Stimulated activated CD8-positive, alpha-beta memory T cell treated with anti-CD3 and anti-CD28 coated beads, Interleukin-7, amount 100 ng/mL, for 4 hours (primary cell): ENCODE measurements around the gene MOK.

Source experiments
- DNase-seq, 2 donors: peaks; one replicate each; pipeline ENCODE4 v3.0.0-alpha.2; 2020; ENCODE audit warnings: low read depth in 2 of 2

The MOK gene

DNA sequence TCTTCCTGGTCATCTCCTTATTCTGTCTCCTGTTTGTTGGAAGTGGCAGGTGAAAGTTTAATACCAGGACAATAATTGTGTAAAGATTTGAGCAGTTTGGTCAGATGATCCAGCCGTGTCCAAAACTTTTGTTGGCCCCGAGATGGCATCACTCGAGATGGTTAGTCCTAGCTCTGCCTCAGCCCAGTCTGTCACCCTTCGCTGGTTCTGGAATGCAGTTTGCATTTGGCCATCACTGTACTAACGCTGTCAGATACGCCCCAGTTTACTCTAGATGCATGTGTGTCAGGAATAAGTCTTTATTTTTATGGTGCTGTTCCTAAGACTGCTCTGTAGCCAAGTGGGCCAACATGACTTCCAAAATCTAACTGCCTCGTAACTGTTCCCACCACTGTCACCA is 79.6 kb downstream of the MOK start:
- DNase-seq: no peak

DNA sequence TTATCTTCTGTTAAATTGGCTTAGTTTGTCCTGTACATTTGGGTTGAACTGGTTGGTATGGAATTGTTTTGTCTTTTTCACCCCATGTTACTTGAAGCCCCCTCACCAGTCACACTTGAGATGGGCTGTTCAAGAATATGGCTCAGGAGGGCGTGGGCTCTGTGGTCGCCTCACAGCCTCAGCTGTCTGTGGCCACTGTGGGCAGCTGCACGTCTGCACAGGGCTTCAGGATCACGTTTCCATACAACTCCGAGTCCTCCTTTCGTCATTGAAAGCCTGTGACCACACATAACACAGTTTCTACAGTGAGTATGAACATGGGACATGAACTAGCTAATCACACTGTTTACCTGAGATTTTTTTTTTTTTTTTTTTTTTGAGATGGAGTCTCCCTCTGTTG is 81.3 kb downstream of the MOK start:
- no peak for DNase-seq

DNA sequence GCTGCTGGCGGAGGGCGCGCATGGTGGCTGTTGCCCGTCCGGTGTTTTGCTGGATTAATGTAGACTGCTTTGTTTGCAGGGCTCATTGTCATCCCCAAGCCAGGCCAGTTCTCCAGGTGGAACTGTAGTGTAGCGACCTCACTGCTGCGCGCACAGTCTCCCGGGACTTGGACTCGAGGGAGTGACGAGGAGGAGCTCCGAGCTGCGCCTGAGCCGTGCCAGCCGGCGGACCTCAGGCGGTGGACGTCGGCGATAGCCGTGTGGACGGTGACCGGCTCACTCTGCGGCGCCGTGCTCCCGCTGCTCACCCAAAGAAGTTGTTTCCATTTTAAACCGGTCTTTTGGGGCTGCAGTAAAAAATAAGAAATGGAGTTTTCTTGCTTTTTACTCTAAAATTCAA is 82.2 kb downstream of the MOK start:
- no peak for DNase-seq

DNA sequence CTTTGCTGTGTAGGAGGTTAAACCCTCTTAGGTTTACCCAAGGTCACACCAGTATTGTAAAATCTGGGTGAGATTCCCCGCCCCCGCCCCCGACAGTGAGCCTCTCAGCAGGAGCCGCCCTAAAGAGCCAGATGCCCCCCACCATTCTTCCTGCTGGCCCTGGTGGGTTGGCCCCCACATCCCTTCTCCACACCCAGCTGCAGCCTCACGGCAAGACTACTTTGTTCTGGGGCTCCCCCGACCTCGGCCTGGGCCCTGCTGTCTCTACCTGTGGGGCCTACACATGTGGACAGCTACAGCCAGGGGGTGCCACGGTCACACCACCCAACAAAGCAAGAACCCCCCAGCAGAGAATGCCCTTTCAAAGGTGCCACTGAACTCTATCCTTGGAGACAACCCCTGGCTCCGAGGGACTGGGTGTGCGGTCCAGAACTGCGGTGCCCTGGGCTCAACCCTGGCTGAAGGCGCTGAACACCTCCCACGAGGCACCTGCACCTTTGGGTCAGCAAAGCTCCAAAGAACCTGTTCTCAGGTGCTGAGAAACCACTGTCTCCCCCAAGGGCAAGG is 82.9 kb downstream of the MOK start:
- no peak for DNase-seq

DNA sequence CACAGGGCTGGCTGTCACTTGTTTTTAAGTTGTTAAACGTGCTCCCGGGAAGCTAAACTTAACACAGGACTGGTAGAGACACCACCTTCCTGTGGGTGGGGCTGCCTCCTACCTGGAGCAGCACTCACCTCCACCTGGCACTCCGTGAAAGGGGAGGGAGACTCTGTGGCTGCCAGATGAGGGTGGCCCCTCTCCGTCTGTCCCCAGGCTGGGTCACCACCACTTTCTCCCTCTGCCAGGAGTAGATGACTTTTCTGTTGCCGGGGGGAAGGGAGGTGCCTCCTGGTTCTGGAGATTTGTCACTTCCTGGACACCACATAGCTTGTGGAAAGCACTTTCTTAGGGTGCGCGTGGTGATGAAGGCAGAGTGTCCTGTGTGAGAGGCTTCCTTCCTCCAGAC is 83.9 kb downstream of the MOK start:
- DNase-seq: no peak

DNA sequence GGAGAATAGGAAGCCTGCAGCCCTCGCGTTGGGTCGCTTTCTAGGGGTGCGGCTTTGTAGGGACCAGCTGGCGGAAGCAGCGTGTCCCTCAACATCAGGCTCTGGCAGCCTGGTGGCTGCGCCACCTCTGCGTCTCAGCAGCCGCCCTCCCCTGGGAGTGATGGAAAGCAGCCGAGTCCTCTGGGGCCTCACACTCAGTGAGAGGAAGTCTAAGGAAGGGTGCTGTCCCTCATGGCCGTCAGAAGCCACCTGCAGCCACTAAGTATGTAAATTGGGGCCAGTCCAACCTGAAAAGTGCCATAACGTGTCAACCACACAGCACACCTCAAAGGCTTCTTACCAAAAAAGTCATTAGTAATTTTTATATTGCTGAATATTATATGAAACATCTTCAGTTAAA is 84.9 kb downstream of the MOK start:
- DNase-seq: no peak

DNA sequence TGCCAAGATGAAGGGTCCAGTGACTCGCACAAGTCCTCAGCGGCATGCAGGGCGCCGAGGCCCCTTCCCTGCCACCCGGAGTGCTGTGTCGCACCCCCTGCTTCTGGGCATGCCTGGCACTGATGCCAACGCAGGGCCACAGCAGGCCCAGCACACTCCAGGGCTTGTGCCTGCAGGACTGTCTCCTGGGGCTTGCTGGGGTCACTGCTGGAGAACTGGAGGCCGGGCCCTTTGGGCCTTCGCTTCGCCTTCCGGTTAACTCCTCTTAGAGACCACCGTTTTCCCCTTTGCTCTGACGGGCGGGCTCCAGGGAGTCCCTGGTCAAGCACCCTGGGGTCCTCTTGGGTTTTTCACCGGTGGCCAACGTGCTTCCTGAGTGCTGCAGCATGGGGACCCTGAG is 85.6 kb downstream of the MOK start:
- DNase-seq: no peak

DNA sequence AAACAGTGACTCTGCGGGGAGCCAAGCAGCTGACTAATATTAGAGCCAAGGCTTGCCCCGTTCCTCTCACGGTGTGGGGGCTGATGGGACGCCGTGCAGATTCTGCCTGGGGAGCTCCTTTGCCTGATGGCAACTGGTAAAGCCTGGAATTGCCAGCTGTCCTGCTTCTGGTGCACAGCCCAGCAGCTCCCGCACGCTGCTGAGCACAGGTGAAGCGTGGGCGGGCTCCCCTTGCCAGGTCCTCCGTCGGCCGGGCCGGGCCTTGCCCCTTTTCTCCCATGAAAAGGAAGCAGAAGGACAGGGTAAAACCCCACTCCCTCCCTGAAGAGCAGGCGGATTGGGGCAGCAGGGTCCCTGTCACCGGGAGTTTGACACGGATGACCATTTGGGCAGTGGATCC is 86.3 kb downstream of the MOK start:
- DNase-seq: no peak

DNA sequence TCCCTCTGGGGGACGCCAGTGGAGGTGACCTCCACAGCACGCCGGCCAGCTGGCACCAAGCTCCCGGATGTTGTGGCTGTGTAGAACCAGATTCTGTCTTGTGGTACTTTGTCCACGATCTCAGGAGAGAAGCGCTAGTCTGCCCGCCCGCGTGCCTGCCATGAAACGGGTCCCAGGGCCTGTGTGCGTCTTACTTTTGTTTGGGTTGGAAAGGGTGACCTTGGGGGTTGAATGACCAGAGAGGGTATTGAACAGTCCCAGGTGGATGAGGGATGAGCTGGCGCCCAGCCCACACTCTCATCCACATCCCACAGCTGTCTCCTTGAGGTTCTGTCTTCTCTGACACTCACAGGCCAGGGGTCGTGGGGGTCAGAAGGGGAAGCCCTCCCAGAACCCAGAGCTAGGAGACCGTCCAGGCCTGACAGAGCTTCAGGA is 87.0 kb downstream of the MOK start:
- DNase-seq: no peak

DNA sequence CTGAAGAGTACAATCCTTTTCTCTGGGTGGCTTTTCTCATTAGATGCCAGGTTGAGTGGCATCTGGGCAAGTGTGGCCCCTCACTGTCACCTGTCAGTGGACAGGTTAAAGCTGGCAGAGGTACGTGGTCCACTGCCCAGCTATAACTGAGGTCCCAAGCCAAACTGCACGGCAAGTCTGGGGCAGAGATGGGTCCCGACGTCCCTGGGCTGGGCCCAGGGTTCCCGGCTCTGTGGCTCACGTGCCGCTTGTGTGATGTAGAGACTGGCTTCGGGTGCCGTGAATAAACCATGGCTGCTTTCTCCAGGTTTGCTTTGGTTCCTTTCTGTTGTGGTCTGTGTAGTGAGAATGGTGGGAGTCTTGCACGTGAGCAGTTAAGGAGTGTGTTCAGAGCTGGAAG is 87.6 kb downstream of the MOK start:
- no peak for DNase-seq

DNA sequence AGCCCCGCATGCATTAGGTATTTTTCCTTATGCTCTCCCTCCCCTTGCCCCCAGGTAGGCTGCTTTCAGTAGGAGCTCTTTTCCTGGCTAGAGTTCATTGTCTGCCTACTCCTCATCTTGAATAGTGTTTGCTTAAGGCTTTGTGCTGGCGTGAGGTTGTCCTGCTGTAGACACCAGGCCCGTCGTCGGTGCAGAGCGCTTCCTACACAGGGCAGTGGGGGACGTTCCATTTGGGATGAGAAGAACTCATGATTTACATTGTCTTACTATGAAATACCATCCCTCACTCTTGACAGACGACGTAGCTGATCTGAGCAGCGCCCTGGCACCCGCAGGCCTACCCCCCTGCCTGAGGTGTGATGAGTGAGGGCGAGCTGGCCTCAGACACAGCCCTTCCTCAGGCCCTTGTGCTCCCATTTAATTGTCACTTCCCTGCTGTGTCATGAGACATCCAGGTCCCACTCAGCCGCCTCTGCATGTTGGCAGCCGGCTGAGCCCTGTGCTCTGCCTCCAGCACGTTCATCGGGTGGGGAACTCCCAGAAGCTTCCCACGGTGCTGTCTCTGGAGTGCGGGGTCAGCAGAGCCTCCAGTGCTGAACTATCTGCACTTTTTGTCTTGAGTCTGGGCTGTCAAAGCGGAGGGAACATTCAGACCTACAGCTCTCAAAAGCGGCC is 89.3 kb downstream of the MOK start:
- DNase-seq: no peak

DNA sequence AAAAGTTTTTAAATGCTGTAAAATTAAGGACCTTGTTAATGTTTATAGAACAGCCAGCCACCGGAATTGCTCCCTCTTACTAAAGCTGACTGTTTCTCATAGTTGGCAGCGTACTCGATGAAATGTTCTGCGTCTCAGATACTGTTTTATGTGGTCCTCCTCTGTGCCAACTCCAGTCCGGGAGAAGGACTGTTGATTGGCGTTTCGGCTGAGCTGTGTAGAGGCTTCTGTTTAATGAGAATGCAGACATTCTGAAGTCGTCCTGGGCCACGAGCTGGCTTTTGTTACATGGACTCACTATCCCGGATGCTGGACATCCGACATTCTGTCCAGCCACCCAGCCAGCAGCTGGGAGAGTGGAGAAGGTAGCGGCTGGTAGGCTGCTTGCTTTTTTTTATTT is 89.9 kb downstream of the MOK start:
- DNase-seq: no peak

DNA sequence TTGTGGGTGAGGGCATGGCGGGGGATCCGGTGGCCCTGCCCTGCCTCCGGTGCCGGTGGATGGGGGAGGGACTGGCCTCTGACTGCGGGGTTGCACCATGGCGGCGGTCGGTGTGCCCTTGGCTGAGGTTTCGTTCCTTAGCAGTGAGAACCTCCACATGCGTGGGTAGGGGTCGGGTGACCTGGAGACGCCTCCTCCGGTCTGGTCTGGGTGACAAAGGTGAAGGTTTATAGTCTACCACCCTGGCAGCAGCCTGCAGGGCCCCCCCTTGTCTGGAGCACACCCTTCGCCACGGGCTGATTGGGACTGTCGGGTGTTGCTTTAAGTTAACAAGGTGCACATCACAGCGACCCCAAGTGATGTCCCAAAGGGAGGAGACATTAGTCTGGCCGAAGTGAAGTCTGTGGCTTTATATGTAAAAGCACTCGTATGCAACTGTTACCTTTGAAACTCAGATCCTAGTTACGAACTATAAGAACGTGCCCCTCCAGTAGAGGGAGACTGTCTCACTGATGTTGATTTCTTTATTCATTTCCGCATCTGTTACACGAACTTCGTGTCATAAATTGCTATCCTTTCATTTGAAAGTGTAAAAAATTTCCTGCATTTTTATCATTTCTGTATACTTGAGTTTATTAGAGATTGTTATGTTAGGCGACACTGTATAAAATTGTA is 90.8 kb downstream of the MOK start:
- no peak for DNase-seq

DNA sequence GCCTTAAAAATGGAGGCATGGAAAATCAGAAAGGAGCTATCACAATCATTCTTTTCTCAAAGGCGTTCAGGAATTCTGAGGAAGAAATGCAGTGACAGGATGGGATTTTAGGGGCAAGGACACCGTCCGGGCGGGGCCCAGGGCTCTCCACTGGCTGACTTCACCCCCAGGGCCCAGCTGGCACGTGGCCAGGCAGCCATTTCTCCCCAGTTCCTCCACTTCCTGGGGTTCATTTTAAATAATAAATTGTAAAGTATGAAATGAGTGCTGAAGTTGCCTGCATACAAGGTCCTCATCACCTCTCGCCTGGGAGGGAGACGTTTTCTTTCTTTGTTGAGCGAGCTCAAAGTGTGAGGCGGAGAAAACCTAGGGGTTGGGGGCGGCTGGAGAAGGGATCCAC is 91.5 kb downstream of the MOK start:
- no peak for DNase-seq

DNA sequence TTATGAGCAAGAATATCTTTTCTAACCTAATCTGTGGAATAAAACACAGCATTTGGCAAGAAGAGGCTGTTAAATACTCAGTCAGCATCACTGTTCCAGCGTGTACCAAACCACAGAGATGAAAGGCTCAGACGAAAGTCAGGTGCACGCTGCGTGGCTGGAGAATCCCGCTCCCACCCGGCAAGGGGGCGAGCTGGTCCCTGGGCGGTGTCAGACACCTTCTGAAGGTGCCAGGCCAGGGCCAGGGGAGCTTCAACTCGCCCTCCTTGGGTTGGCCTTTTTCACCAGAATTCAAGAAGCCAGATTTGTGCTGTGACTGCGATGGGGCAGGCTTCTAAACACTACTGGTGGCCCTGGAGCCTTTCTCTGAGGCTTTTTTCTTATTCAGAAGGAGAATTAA is 92.1 kb downstream of the MOK start:
- DNase-seq: no peak

DNA sequence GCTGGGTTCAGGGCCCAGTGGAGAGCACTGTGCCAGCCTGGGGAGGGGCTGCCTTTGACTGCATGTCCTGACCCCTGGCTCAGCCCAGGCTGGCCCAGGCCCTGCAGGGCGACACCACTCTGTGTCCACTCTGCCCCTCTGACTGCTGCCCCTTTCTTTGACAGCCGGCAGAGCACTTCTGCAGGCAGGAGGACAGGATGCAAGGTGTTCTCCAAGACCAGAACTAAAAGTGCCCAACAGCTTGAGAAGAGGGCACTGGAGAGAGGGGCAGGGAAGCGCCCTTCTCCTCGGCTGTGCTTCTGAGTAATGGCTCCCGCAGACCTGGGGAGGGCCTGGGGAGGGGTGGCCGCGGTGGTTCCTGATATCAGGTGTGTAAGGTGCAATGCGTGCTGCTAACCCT is 92.6 kb downstream of the MOK start:
- DNase-seq: no peak

DNA sequence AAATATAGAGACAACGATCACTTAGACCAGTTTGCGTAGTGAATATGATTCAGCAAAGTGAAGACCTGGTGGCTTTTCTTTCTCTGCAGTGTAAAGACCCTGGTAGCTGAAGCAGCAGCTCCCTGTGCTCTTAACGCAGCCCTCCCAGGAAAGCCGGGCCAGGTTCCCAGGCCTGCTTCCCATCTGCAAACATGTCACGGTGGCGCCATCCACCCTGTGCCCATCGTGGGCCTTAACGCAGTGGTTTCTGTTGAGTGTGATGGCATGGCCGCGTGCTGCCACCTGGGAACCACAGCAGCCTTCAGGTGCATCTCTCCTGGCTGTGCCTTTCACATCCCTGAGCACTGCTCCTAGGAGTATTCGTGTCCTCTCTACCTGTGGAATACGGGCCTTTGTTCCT is 93.7 kb downstream of the MOK start:
- DNase-seq: no peak

DNA sequence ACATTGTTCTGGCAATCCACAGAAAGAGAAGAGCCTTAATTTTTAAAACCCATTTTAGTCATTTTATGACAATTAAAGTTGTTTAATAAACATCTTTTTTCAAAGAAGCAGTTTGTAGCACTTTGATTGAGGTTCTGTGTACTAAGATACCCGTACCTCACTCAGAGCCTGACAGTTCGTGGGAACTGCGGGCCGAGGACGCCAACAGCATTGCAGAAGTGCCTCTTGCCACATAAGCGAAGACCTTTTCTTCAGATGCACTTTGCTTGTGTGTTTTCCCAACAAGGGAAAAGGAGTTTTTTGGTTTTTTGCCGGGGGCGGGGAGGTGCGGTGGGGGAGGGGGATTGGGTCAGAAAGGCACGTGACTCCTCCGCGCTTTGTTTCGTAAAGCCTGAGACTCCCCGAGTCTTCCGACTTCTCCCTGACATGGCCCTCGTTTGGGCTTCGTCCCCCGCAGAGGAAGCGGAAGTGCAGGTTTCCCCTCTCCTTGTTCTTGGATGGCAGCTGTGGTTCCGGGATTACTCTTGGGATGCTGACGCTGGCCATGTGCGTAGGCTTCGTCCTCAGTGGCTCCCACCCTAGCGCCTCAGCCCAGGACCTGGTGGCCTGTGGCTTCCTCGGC is 94.4 kb downstream of the MOK start:
- DNase-seq: no peak

DNA sequence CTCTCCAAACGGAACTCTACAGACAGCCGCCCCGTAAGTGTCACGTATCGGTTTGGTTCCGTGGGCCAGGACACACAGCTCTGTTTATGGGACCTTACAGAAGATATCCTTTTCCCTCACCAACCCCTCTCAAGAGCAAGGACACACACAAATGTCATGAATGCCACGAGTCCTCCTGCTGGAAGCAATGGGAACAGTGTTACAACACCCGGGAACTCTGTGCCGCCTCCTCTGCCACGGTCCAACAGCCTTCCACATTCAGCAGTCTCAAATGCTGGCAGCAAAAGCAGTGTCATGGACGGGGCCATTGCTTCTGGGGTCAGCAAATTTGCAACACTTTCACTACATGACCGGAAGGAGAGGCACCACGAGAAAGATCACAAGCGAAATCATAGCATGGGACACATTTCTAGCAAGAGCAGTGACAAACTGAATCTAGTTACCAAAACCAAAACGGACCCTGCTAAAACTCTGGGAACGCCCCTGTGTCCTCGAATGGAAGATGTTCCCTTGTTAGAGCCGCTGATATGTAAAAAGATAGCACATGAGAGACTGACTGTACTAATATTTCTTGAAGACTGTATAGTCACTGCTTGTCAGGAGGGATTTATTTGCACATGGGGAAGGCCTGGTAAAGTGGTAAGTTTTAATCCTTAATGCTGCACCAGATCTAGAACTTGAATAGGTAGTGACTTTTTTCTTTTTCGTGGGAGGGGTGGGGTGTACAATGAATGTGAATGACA is 95.6 kb downstream of the MOK start:
- DNase-seq: no peak

DNA sequence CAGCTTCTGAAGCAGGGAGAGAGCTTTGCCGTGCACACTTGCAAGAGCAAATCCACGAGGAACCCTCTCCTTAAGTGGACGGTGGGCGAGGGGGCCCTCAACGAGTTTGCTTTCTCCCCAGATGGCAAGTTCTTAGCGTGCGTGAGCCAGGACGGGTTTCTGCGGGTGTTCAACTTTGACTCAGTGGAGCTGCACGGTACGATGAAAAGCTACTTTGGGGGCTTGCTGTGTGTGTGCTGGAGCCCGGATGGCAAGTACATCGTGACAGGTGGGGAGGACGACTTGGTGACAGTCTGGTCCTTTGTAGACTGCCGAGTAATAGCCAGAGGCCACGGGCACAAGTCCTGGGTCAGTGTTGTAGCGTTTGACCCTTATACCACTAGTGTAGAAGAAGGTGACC is 96.2 kb downstream of the MOK start:
- no peak for DNase-seq

DNA sequence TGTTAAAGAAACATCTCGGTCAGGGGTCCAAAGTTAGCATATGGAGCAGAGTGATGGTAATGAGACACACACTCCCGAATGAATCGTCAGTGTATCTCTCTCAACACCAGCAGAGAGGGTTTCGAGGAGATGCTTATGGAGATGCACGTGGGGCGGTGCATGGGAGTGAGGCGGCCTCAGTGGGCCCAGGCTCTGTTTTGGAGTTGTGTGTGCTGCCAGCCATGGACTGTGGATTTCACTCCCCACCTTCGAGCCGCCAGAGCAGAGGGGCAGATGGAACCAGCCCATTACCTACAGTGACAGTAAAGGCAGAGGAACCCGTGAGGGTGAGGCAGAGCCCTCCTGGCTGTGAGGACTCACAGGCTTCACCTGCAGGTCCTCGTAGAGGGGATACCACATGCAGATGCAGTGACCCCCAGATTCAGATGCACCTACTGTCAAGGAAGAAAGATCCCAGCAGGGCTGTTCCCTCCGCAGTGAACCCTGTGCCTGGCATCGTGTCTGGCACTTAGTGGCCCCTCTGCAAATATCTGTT is 97.1 kb downstream of the MOK start:
- no peak for DNase-seq

DNA sequence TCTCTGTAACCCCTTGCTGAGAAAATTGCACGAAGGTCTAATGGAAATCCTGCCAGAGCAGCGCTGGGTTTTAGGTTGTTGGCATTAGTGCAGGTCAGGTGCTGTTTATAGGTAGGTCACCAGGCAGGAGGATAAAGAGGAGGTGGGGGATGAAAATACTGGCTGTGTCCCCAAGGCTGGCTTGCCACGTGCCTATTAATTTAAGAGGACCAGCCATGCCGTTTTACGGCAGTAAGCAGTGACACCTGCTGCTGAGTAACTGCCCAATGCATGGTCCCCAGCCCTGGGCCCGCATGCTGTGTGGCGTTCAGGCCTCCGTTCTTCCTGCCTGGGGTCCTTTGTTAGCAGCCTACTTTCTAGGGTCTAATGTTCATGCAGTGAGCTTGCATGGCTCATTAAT is 98.0 kb downstream of the MOK start:
- DNase-seq: no peak
